Sciatic nerve (tissue), 2 donors: ENCODE results near the gene UBTD1. TPM values are rescaled to one million over a fixed set of nuclear protein-coding genes. Genes with fewer than 3 reads are reported as not detected.
"Not testable (repeated sequence)": the region's sequence is repeated elsewhere in the genome, so short reads cannot be mapped to it uniquely, and the experiment has no call there.

ENCODE experiments used
- ATAC-seq: fragments of 200-7000 bp; cut with Tn5 transposase; one replicate; pipeline ENCODE4 v1.9.1; 2020; ENCODE audit warnings: mild to moderate bottlenecking, moderate library complexity
- DNase-seq: peaks from one replicate; pipeline ENCODE4 v3.0.0-alpha.2; 2020; ENCODE audit warnings: low spot score
- intact Hi-C: fragments of 100-400 bp; cut with DNase I; formaldehyde crosslinking; loops from one replicate; pipeline ENCODE4 v1.14.2; 2022
- total RNA-seq: library from RNA; stranded (reverse); fragmentation: NEBNext Ultra II Directional; extraction: Animal tissue kit (Norgen Biotek cat#: 25700); gene quantifications from one replicate; pipeline ENCODE4 v1.2.1, GENCODE V29; 2021
- donor health status: DM: no; HTN: no; CAD: no.
- donor health status: DM: no; HTN: no; CAD: no.

Gene UBTD1
- total RNA-seq, 1 donor from 2014 or later: 8.1 TPM

DNA sequence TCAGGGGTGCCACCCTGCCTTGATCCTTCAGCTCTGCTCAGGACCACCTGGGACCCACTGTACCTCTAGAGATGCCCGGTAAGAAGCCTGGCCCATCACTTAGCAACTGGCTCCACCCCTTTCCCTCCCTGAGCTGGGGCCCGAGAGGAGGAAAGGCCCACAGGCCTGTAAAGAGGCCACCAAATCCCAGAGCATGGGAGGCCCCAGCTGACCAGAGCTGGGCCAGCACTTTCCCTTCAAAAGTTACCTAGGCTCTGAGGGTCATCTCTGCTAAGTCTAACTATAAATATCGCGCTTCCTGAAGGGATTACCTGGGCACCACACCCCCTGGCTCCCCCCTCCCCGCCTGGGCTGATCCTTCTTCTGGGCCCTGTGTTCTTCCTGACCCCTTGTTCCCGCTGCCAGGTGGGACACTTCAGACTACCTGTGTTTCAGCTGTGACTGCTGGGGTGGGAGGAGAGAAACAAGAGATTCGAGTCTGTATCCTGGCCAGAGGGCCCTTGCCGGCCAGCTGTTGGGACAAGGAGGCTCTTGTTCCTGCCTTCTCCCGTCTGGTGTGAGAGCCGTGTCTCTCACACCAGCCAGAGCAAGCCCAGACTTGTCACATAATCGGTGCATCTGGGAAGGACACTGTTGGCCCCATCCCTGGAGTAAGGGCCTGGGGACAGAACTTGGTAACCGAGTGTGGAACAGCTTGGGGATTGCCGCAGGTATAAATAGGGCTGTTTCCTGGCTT, 51.0 kb downstream of the UBTD1 start:
- intact Hi-C loops: loop anchor here (5.0 to 10.0 kb wide), 2 partner anchors 87 to 925 kb away; no protein-coding TSS in a partner anchor
- peak; percentile 77 for ATAC-seq
- DNase-seq: no peak

DNA sequence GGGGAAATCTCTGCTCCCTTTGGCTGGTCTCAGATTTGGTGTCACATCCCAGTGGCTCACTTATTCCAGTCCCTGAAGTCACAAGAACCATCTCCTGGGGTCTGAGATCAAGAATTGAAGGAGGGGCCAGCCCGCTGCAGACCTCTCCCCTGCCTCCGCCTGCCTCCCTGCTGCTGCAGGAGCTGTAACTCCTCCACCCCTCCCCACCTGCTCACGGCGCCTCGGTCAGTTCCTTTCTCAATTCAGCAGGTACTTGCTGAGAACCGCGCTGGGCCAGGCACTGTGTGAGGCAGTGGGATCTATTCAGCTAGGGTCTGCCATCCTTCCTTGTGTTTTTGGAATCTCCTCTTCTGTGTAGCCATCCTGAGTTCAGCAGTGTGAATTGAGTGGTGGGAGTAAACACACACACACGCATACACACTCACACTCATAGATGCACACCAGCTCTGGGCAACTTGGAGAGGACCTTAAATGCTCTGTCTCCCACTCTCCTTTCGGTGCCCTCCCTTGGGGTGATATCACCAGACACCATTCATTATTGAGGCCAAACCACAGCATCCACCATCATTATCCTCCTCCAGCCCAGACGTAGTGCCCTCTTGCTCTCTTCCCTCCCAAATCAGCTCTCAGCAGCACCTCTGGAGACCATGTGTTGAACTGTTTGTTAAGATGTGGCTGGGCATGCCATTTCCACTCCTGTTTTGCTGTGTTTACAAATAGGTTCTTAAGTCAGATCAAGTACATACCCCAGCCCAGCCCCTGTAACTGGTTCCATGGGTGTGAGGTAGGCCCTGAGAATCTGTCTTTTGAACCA, 51.8 kb downstream of the UBTD1 start:
- ATAC-seq (no peak), DNase-seq (no peak)
- intact Hi-C loops: loop anchor here (5.0 kb wide), 1 partner anchor 88 kb away; no protein-coding TSS in a partner anchor

DNA sequence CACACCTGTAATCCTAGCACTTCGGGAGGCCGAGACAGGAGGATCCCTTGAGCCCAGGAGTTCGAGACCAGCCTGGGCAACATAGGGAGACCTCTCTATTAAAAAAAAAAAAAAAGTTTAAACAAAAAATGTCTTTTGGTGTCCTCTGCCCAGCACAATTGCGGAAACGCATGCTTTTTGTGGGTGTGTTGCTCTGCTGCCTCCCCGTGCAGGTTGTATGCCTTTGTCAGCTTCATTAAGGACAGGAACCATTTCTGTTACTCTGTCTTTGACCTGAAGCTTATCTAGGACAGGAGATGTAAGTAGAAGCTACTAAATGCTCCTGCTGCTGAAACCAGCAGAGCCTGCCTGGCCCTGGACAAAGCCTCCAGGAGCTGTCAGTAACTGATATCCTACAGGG, 52.5 kb downstream of the UBTD1 start:
- intact Hi-C loops: loop anchor here (5.0 kb wide), 1 partner anchor 89 kb away; no protein-coding TSS in a partner anchor
- no peak for ATAC-seq
- no peak for DNase-seq

DNA sequence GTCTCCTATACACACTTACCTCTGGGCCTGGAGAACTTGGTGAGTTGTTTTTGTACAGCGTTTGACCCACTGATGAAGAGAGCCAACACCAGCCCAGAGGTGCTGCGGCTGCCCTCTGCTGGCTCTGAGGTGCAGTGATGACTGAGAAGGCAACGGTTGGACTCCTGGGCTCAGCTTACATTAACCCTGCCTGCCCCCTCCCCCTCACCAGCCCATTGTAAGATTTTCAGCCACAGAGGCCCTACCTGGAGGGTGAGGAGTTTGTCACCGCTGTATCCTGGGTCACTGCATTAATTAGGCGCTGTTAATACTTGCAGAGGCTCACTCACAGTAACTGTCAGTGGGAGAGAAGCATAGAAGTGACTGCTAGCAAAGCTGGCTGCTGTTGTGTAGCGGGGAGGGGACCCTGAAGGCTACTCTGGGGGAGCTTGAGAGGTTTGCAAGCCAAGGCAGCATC, 54.9 kb downstream of the UBTD1 start:
- peak; percentile 90 for ATAC-seq
- intact Hi-C loops: loop anchor here (5.0 kb wide), 1 partner anchor 91 kb away; no protein-coding TSS in a partner anchor
- DNase-seq: peak; percentile 84

DNA sequence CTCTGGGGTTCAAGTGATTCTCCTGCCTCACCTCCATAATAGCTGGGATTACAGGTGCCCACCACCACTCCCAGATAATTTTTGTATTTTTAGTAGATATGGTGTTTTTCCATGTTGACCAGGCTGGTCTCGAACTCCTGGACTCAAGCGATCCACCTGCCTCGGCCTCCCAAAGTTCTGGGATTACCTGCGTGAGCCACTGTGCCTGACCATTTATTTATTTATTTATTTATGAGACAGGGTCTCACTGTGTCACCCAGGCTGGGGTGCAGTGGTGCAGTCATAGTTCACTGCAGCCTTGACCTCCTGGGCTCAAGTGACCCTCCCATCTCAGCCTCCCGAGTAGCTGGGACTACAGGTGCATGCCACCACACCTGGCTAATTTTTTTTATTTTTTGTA, 55.6 kb downstream of the UBTD1 start:
- not testable (repeated sequence) for DNase-seq, ATAC-seq
- intact Hi-C loops: loop anchor here (5.0 kb wide), 1 partner anchor 92 kb away; no protein-coding TSS in a partner anchor

DNA sequence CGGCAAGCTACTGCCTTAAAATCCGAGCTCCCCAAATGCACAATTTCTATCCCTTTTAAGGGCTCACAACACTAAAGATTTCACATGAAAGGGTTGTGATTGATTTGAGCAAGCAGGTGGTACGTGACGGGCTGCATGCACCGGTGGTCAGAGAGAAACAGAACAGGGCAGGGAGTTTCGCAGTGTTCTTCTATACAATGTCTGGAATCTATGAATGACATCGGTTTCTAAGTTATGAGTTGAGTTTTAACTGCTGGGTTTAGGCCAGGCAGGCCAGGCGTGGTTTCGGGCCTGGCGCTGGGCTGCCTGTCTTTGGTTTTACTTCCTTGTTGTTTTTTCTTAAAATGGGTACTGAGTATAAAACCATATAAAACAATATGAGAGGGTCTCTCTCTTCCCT, 56.8 kb downstream of the UBTD1 start:
- ATAC-seq, DNase-seq, intact Hi-C loops: not testable (repeated sequence)

DNA sequence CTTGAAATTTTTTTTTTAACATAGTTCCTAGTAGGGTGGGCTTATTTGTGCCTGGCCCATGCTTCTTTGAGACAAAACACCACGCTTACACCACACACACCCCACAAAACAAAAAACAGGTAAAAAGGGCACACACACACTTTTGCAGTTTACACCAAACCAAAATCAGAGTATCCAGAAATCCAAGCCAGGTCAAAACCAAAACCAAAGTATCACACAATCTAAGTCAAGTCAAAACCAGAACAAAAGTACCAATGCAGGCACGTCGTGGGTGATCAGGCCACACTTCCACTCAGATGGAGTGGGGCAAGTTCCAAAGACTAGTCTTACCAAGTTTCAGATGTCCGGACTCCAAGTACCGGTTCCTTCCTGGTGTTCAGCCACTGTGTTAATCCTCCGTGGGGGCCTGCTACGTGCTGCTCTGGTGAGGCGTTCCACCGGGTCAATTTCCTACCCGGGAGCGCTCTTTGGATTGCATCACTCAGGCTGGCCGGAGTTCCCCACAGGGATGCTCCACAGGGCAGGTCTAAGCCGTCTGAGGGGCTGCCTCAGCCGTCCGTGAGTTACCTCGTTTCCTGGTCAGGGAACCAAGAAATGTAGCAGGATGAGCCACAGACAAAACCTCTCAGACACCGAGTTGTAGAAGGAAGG, 62.1 kb downstream of the UBTD1 start:
- intact Hi-C loops, DNase-seq, ATAC-seq: not testable (repeated sequence)

DNA sequence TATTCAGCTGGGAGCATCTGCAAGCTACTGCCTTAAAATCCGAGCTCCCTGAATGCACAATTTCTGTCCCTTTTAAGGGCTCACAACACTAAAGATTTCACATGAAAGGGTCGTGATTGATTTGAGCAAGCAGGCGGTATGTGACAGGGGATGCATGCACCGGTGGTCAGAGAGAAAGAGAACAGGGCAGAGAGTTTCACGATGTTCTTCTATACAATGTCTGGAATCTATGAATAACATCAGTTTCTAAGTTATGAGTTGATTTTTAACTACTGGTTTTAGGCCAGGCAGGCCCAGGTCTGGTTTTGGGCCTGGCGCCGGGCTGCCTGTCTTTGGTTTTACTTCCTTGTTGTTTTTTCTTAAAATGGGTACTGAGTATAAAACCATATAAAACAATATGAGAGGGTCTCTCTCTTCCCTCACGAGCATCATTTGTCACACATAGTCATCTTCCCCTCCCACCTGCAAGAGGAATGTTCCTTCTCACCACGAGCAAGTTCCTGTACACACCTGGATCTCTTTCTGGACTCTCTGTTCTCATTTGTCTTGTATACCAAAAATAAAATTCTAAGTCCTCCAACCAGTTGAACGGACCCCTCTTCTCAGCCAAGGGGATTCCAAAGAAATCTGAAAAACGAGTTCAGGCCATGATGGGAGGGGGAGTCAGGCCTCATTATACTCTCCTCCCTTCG, 62.8 kb downstream of the UBTD1 start:
- DNase-seq, intact Hi-C loops, ATAC-seq: not testable (repeated sequence)

DNA sequence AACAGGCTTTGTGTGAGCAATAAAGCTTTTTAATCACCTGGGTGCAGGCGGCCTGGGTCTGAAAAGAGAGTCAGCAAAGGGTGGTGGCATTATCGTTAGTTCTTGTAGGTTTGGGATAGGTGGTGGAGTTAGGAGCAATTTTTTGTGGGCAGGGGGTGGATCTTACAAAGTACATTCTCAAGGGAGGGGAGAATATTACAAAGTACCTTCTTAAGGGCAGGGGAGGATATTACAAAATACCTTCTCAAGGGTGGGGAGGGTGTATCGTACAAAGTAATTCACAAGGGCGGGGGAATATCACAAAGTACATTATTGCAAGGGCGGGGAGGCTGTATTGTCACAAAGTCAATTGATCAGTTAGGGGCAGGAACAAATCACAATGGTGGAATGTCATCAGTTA, 63.6 kb downstream of the UBTD1 start:
- DNase-seq, ATAC-seq, intact Hi-C loops: not testable (repeated sequence)

DNA sequence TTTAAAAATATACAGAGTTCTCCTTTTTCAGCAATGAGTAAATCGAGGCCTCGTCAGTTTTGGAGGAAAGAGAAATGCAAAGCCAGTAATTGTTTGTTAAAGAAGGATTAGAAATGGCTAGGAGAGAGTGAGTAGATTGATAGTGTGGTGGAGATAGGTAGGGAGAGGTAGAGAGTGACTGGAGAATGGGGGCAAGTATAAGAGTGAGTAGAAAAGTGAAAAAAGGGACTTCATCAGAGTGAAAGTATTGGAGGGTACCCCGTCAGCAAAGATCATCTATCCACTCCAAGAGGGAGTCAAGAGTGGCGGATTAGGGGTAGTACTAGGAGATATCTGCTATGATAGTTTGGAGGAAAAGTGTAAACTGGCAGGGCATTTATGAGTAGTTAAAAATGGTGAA, 64.6 kb downstream of the UBTD1 start:
- no peak for DNase-seq
- ATAC-seq: no peak
- intact Hi-C loops: no loop called here

DNA sequence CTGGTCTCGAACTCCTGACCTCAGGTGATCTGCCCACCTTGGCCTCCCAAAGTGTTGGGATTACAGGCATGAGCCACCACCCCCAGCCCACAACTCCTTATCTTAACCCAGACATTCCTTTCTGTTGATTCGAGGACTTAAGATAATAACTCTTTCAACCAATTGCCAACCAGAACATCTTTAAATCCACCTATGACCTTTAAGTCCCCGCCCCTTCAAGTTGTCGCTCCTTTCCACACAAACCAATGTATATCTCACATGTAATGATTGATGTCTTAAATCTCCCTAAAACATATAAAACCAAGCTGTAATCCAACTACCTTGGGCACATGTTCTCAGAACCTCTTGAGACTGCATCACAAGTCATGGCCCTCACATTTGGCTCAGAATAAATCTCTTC, 66.1 kb downstream of the UBTD1 start:
- intact Hi-C loops: no loop called here
- DNase-seq (no peak), ATAC-seq (no peak)

DNA sequence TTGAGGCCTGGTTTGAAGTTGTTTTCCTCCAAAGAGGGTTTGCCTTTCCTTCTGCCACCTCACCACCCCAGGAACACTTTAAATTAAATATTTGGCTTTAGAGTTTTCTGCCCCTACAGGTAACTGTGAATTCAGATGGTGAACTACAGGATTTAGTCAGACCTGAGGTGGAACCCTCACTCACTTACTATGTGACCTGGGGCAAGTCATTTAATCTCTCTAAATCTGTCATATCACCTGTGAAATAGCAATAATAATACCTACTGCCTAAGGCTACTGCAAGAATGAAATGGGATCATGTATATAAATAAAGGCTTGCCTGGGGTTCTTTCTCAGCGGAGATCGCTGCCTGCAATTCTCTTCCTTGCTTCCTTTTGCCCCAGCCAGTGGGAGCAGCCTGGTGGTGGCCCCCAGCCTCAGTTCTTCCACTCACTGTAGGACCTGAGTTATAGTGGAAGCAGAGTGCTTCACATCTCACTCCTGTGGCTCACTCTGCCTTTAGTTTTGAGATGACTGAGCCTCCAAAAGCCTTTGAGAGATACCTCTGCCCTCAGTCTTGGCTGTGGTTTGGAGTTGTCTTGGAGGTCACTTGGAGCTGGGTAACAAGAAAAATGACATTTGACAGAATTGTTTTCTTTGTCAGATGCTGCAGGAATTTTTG, 67.7 kb downstream of the UBTD1 start:
- intact Hi-C loops: no loop called here
- no peak for ATAC-seq

DNA sequence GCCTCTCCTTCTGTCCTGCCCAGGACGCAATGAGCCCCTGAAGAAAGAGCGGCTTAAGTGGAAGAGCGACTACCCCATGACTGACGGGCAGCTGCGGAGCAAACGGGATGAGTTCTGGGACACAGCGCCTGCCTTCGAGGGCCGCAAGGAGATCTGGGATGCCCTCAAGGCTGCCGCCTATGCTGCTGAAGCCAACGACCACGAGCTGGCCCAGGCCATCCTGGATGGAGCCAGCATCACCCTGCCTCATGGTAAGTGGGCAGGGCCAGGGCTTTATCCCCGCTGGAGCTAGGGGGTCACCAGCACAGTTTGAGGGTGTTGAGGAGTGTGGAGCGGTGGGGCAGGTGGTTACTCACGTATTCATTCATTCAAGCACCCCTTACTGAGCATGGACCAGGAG, 69.2 kb downstream of the UBTD1 start:
- intact Hi-C loops: no loop called here
- no peak for ATAC-seq

More for the DNA sequence above, 67.7 kb downstream of the UBTD1 start:
- no peak for DNase-seq

DNA sequence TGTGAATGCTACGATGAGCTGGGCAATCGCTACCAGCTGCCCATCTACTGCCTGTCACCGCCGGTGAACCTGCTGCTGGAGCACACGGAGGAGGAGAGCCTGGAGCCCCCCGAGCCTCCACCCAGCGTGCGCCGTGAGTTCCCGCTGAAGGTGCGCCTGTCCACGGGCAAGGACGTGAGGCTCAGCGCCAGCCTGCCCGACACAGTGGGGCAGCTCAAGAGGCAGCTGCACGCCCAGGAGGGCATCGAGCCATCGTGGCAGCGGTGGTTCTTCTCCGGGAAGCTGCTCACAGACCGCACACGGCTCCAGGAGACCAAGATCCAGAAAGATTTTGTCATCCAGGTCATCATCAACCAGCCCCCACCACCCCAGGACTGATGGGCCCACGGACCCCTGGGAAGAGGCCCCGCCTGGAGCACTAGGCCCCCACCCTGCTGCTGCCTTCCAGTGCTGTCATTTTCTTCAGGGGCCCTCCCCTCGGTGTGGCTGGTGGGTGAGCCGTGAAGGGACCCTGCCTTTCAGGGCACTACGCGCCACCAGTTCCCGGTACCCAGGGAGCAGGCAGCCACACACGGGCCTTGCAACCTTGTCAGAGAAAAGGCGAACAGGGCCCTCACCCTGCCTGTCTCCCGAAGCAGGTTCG, 71.5 kb downstream of the UBTD1 start:
- no peak for DNase-seq
- intact Hi-C loops: no loop called here
- no peak for ATAC-seq

More for the DNA sequence above, 69.2 kb downstream of the UBTD1 start:
- no peak for DNase-seq

DNA sequence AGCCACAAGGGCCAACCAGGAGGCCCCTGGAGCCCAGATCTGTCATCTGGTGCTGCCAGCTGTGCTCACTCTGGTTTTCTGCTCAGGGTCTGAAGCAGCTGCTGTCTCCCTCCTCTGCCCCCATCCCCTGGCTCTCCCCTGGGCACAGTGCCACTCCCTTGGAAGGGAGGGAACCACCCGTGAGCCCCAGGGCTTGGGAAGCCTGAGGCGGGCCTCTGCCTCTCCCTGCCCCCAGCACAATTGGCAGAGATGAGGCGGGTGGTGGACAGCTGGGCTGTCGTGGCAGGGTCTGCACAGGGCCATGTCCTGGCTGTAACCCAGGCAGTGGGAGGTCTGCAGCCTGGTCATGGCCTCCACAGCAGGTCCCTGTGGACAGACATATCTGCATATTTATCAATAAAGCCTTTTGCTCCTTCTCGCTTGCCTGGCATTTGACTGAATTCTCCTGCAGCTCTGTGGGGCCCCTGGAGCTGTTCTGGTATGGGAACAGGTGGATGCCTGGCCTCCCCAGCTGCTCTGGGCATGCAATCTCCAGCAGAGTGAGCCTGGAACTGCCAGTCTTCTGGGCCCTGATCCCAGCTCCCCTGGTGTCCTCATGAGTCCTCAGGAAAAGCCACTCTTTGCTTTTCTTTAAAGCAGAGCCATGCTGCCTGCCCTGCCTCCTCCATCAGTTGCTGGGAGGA, 72.2 kb downstream of the UBTD1 start:
- intact Hi-C loops: no loop called here
- DNase-seq (no peak), ATAC-seq (no peak)

DNA sequence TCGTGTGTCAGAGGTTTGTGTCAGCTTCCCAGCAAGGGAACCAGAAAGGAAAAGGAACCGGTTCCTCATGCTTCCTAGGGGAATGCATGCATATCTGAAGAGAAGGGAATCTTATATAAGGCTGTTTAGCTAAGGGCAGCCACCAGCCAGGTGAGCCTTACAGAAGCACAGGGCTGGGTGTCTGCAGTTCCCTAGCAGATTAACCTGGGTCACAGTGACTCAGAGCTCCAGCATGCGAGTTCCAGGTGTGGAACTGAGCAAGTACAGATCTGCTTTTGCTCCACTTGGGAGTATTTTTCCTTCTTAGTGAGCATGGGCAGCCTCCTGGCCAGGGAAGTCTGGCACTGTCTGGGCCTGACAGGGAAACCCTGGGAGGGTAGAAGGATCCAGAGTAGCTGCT, 72.9 kb downstream of the UBTD1 start:
- ATAC-seq (peak; percentile 4), DNase-seq (no peak)
- intact Hi-C loops: no loop called here
